NCI-H69 (cell line): Measurements from ENCODE around the gene RBM45.

Experiments
- DNase-seq: peaks from one replicate; lab custom pipeline; 2025; lab: John Stamatoyannopoulos, UW

RBM45 gene

DNA sequence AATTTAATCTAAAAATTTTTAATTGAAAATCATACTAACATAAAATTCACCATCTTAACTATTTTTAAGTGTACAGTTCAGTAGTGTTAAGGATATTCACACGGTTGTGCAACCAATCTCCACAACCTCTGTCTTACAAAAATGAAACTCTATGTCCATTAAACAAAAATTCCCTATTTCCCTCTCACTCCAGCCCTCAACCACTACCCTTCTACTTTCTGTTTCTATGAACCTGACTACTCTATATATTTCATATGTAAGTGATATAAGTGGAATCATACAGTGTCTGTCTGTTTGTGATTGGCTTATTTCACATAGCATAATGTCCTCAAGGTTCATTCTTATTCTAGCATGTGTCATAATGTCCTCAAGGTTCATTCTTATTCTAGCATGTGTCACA lies 47.7 kb downstream of the RBM45 start:
- no peak for DNase-seq

DNA sequence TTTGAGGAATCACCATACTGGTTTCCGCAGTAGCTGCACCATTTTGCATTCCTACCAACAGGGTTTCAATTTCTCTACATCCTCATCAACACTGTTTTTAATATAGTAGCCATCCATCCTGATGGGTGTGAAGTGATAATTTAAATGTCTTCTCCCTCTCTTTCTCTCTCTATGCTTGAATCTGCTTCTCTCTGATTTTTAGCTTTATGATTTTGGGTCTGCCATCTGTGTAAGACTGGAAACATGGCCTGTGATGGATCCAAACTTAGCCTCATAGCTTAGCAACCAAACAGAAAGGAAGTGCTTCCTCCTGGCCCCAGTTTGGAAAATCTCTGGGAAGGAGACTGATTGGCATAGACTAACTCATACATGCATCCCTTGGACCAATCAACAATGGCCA lies 48.4 kb downstream of the RBM45 start:
- DNase-seq: no peak

DNA sequence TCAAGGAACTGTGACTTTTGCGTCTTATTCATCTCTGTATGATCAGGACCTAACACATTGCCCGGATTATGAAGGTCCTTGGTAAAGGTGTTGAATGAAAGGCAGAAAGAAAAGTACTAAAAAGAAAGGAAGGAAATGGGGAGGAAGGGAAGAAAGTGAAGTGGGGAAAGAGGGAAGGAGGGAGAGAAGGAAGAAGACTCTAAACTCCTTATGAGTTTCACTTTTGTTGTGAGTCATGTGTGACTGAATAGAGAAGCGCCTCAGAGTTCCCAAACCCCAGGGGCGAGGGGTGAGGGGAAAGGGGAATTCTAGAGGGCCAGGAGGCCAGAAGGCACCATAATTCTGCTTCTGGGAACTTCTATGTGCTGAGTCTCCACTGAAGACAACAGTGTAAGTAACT lies 51.2 kb downstream of the RBM45 start:
- no peak for DNase-seq

DNA sequence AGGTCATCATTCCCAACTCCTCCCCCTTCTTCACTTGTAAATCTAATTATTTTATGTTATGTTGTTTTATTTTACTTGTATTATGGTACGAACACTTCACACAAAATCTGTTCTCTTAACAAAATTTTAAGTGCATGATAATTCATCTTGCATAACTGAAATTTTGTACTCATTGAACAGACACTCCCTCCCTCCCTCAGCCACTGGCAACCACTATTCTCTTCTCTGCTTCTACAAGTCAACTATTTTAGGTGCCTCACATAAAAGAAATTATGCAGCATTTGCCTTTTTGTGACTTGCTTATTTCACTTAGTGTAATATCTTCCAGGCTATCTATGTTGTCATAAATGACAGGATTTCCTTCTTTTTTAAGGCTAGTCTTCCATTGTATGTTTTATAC lies 51.7 kb downstream of the RBM45 start:
- no peak for DNase-seq

DNA sequence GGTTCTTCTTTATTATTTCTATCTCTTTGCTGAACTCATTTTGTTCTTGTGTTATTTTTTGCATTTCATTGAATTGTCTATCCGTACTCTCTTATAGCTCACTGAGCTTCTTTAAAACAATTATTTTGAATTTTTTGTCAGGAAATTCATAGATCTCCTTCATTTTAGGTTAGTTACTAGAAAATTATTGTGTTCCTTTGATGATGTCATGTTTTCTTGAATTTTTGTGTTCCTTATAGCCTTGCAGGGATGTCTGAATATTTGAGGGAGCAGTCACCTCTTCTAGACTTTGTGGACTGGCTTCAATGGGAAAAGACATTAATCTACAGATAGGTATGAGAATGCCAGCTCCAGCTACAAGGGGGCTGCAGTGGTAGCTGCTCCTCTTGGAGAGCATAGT lies 61.4 kb downstream of the RBM45 start:
- no peak for DNase-seq

- DNase-seq: no peak
Measured at GRCh38 chr2:178177066-178177679, 64.9 kb downstream of the RBM45 start.
